GM19455 (cell line): ENCODE data around the gene INSM1.
"Not testable (repeated sequence)": the region's sequence is repeated elsewhere in the genome, so short reads cannot be mapped to it uniquely, and the experiment has no call there.

ENCODE experiments used
- ATAC-seq: cut with Tn5 transposase; IDR thresholded peaks from one replicate; pipeline ENCODE4 v1.9.1; 2021; ENCODE audit not compliant: unreplicated experiment

INSM1 gene, protein sequence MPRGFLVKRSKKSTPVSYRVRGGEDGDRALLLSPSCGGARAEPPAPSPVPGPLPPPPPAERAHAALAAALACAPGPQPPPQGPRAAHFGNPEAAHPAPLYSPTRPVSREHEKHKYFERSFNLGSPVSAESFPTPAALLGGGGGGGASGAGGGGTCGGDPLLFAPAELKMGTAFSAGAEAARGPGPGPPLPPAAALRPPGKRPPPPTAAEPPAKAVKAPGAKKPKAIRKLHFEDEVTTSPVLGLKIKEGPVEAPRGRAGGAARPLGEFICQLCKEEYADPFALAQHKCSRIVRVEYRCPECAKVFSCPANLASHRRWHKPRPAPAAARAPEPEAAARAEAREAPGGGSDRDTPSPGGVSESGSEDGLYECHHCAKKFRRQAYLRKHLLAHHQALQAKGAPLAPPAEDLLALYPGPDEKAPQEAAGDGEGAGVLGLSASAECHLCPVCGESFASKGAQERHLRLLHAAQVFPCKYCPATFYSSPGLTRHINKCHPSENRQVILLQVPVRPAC

DNA sequence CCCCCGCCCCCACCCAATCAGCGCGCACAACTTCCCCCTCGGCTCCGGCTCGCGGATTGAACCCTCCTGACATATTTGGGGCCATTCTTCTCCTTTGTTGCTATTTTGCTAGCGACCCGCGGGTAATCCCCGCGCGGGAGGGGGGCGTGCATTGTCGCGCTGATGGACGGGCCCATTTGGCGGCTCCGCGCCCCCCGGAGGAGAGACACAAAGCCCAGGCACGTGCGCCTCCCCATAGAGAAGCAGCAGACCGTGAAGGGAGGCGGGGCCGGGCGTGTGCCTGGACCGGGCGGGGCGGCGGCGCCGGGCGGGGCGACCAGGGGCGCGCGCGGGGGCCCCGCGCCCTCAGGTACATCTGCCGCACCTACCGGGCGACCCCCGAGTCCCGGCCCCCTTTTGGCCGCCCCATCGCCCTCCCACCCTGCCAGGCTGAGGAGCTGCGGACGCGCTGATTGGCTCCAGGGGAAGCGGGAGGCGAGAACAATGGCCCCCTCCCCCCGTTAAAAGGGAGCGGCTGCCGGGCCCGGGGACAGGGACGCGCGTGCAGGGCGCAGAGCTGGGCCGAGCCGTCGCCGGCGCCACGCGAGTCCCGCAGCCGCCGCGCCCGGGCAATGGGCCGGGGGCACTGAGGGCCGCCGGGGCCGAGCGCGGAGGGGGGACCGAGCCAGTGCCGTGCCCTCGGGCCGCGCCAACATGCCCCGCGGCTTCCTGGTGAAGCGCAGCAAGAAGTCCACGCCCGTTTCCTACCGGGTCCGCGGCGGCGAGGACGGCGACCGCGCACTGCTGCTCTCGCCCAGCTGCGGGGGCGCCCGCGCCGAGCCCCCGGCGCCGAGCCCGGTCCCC lies at the start of gene INSM1:
TSS of gene INSM1 (plus strand) at position 530 of the 843 bp plus-strand sequence. CDS start at position 694, 164 bp downstream.
- no peak for ATAC-seq

DNA sequence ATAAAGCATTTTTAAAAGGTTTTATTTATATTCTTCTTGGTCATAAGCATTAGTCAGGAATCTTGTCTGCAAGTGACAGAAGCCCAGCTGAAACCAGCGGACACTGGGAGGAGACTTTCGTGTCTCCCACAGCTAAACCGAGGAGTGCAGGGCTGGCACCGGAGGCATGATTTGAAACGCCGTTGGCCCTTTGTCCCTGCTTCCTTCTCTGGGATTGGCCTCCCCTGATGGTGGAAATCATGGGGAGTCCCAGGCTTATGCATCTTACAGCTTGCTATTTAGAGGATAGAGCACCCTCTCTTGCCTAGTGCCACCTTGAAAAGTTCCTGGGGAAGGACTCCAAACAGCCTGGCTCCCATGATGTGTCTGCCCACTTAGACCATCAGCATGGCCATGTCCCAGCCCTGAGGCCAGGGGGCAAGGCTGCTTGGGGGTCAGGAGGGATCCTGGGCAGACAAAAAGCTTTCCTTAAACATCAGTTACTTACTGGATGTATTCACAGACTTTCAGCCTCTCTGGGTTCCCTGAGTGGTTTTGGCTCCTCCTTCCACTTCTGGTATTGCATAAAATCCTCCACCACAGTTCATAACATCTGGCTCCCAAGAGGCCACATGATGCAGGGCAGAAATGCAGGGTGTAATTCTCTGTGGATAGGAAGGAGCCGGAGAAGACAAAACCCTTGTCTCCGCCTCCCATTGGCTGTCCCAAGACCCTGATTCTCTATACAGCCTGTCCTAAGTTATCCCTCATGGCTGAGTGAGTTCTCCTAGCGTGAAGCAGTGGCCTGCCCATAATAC lies 49.3 kb upstream of the INSM1 start:
- no peak for ATAC-seq

DNA sequence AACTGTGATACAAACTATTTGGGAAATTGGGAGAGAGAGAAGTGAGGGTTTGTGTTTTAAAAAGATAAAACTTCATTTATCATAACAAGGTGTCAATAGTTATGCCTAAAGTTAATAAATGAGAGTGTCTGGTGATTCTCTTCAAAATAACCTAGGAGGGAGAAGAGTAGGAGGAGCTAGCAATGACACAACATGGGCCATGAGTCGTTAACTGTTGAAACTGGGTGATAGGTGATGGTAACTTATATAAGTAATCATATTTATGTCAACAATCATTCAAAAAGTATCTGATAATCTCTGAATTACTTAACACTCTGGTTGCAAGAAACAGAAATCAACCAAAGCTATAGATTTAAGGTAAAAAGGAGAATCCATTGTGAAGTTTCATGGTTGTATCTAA lies 46.8 kb upstream of the INSM1 start:
- ATAC-seq, result no peak

DNA sequence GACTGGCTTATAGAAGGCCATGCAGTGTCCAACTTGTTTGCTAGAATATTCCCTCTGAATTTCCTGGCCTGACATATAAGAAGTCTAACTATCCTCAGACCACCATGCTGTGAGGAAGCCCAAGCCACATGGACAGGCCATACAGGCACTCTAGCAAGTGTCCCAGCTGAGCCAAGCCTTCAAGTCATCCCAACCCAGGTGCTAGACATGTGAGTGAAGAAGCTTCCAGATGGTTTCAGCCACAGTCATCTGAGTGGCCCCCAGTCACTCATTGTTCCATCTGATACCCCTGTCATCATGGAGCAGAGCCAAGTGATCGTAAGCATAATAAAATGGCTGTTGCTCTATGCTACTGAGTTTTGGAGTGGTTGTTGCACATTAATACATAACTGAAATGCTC lies 46.0 kb upstream of the INSM1 start:
- ATAC-seq, result no peak

DNA sequence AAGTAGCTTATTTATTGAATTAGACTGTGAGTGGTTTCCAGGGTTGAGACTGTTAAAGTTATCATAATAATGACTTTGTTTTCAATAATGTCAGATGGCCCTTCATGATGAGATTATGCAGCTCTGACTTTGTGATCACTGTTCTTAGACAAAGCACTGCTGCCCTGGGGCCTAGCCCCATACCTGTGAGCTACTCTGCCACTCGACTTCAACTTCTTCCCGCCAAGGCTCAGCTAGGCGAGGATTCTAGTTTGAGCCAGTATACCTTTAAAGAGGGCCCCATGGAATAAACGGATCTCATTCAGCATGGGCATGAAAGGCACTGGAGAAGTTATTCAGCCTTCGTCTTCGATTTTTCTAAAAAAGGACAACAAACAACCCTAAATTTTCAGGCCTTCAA lies 45.0 kb upstream of the INSM1 start:
- no peak for ATAC-seq

DNA sequence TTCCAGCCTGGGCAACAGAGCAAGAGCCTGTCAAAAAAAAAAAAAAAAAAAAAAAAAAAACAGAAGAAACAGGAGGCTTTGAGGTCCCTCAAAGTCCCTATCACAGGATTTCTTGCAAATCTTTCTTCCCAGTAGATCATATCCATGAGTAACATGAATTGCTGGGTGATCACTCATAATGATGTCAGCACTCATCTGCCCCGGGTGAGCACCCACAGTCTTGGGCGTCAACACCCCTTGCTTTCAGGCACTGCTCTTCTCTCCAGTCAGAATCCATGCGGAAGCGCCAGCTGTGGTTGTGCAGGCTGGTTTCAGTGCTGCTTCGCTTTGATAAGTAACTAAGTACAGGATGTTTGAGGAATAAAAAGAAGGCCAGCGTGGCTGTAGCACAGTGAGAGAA lies 40.2 kb upstream of the INSM1 start:
- no peak for ATAC-seq

DNA sequence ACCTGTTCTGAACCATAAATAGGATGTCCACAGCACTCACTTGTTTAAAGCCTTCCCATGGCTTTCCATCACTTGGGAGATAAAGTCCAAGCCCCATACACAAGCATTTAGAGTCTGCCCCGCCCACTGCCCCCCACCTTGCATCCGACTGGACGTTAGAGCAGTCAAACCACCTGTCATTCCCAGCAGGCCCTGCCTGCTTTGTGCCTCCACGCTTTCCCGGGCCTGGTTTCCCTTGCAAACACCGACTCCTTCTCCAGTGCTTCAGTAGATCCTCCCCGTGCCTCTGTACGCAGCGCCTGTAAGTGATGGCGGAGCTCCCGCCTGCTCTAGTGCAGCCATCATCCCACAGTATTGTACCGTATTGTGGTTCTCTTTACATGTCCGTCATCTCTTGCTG lies 38.3 kb upstream of the INSM1 start:
- no peak for ATAC-seq

DNA sequence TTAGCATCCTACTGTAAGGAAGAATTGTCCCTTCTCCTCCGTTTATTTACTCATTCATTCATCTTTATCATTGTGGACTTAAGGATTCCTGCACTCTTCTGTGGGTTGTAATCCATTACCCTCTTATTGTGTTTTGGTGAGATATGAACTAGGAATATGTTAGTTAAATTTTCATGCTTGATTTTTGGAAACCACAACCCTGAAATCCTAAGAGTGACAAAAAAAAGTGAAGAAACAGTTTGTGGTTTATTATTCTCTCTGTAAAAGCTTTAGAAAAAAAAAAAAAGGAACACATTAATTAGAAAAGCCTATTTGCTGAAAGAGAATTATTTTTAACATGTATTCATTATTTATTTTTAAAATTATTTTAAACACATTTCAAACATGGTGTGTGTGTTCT lies 36.7 kb upstream of the INSM1 start:
- ATAC-seq, result no peak

DNA sequence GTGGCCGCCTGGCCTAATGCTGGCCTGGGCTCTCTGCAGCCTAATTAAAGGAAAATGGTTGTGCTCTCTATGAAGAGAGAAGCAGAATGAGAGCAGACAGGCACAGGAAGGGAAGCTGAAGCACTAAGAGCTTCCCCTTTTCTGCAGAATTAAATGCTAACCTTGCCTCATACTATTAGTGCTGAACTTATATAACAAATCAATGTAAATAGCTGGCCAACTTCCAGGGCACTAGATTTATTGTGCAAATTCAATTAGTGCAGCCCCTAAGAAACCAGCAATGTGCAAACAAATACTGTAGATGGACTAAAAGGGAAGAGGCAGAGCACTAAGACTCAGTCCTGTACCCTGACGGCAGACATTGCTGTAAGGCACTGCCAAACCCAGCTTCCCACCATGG lies 36.1 kb upstream of the INSM1 start:
- ATAC-seq, result no peak

DNA sequence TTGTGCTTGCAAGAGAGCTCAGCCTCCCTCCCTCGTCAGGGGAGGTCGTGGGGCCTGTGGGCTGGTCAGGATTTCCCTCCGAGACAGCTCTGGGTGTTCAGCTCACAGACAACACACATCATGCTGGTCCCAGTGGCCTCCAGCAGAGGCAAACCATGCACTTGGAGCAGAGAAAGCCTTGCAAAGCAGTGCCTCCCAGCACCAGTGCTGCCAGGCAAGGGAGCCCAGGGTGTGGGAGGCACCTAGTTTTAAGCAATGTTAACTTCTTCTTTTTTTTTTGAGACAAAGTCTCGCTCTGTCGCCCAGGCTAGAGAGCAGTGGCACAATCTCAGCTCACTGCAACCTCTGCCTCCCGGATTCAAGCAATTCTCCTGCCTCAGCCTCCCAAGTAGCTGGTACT lies 34.0 kb upstream of the INSM1 start:
- ATAC-seq, result peak; percentile 41

DNA sequence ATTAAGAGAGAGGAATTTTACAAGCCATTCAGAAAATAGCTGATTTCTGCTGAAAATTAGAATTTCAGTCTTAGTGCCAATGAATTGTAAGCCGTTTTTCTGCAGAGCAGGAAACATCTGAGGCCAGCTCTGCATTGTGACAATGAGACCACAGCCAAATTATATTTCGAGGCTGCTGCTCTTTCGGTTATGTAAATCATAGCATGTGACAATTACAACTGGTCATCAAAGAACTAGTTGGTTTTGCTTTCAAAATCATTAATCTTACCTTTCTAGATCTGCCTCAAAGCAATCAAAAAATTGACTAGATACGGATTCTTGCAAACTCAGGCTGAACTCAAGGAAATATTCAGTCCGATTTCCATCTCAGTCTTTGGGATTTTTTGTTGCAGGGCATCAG lies 33.4 kb upstream of the INSM1 start:
- ATAC-seq, result peak; percentile 95

DNA sequence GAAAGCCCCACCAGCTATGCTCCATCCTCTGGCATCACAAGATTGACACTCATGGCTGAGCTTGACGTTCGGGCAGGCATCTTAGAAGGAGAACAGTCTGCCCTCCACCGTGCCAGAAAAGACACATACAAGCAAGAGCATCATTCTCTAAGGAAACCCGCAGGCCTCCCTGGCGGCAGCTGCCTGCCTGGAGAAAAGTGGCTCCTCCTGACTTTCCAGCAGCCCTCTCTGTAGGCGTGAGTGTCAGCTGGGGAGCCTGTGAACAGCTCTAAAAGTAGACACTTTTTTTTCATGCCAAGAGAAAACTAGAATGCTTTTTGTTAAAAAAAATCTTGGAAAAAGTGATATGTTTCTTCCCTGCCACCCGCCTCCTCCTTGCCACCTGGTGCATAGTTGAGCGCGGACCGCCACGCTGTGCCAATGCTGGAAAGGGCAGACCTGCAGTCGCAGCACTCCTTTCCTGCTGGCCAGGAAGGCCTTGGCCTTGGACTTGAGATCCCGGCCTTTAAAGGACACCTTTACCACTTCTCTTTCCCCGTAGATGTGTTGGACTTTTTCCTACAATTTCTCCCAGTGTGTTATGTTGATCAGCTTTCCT lies 29.7 kb upstream of the INSM1 start:
- ATAC-seq, result no peak

DNA sequence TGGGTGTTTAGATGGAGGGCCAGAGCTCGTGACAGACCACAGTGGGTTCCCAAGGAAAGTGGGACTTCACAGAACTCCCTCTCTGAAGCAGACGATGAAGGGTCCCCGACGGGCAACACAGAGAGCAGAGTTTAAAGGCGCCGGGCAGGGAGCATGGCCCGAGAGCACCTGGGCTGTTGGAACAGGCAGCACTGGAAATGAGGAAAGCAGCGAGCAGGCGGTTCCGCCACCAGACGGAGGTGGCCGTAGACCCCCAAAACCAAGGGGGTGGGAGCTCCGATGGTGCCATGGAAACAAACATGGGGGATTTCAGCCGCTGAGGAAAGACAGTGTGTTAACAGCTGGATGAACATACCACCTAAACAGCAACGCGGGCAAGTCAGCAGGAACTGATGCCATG lies 27.5 kb upstream of the INSM1 start:
- ATAC-seq, result no peak

DNA sequence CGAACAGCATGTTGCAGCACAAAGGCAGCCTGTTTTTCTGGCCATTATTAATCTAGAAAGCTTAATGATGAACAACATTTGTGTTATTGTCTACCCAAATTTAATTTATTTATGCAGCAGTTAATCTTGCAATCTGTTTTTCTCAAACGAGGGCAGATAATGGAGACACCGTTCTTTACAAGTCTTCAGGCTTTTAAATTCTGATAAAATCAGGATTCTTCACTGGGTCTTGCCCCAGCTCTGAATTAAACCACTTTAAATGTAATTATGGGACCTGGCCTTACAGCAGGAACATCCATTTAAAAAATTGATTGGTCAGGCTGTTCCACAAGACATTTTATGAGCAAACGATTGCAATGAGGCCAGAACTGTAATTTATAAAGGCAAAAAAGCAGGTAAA lies 26.5 kb upstream of the INSM1 start:
- ATAC-seq, result no peak

DNA sequence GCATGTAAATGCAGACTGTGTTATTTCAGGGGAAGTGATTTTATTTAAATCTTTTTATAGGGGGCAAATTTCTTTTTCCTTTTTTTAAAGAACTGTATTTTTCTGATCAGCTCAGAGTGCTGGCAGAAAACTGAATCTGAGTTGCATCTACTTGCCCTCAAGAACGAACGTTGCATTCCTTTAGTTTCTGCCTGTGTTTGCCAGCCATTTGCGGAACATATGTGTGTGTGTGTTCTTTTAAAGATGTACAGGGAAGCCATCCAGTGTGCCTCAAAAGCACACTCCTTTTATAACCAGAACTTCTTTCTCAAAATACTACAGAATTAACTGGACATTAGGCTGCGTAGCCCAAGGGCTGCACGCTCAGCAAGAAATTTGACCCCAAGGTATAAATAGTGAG lies 25.8 kb upstream of the INSM1 start:
- no peak for ATAC-seq

DNA sequence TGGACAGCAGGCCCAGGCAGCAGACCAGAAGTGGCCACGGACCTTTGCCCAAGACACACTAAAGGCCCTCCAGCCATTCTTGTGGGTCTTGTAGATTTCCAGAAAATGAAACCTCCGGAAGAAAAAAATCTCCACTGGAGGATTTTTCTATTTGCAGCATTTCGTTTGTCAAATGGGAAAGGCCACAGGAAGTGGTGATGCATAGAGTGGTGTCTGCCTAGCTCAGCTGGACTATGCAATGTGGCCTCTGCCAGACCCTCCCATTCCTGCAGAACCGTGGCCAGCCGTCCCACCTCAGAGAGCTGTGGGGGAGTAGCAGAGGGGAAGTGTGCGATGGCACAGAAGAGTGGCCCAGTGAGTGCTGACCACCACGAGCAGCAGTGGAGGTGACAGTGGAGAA lies 24.0 kb upstream of the INSM1 start:
- no peak for ATAC-seq

DNA sequence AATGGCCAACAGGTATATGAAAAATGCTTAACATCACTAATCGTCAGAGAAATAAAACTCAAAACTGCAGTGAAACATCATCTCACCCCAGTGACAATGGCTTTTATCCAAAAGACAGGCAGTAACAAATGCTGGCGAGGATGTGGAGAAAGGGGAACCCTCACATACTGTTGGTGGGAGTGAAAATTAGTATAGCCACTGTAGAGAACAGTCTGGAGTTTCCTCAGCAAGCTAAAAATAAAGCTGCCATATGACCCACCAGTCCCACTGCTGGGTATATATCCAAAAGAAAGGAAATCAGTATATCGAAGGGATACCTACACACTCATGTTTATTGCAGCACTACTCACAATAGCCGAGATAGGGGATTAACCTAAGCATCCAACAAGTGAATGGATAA lies 23.4 kb upstream of the INSM1 start:
- ATAC-seq, result no peak

DNA sequence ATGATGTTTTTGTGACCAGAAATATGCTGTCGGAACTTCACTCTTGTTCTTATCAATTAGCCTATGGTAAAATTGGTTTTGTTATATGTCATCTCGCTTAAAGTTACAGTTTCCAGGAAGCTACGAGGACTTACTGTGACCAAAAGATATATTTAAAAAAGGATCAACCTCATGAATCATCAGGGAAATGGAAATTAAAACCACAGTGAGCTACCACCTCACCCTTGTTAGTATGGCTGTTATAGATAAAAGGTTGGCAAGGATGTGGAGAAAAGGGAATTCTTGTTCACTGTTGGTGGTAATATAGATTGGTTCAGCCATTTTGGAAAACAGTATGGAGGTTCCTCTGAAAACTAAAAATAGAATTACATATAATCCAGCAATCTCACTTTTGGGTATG lies 14.3 kb upstream of the INSM1 start:
- ATAC-seq, result no peak

DNA sequence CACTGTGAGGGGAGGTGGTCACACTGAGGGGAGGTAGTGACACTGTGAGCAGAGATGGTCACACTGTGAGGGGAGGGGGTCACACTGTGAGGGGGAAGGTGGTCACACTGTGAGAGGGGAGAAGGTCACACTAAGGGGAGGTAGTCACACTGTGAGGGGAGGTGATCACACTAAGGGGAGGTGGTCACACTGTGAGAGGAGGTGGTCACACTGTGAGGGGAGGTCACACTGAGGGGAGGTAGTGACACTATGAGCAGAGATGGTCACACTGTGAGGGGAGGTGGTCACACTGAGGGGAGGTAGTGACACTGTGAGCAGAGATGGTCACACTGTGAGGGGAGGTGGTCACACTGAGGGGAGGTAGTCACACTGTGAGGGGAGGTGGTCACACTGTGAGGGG lies 12.4 kb upstream of the INSM1 start:
- not testable (repeated sequence) for ATAC-seq

DNA sequence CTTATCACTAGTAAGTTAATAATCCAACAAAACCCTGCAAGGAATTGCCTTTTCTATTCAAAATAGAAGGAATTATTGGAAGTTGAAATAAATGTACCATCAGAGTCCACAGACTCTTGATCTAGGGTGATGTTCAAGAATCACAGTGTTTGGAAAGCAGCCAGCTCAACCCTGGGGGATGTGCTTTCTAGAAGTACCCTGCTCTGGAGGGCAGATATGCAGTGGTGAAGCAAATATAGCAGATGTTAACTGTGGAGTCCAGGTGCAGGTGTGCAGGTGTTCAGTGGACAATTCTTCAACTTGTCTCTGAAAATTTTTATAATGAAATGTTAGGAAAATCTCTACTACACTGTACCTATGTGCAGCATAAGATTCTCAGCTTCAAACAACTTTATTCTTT lies 9.1 kb upstream of the INSM1 start:
- ATAC-seq, result no peak

DNA sequence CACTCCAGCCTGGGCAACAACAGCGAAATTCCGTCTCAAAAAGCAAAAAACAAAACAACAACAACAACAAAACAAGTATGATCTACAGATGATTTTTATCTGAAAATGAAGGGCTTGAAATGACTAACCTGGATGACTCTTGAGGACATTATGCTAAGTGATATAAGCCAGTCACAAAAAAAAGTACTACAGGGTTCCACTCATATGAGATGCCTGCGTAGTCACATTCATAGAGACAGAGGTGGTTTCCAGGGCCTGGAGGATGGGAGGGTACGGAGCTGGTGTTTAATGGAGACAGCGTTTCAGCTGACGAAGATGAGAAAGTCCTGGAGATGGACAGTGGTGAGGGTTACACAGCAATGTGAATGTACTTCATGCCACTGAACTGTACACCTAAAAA lies 8.3 kb upstream of the INSM1 start:
- no peak for ATAC-seq
